ENCODE results near the gene DPEP2NB. TPM values are rescaled to one million over a fixed set of nuclear protein-coding genes. Genes with fewer than 3 reads are reported as not detected.

DPEP2NB gene
- total and polyA plus RNA-seq, 4 donors = not detected

DNA sequence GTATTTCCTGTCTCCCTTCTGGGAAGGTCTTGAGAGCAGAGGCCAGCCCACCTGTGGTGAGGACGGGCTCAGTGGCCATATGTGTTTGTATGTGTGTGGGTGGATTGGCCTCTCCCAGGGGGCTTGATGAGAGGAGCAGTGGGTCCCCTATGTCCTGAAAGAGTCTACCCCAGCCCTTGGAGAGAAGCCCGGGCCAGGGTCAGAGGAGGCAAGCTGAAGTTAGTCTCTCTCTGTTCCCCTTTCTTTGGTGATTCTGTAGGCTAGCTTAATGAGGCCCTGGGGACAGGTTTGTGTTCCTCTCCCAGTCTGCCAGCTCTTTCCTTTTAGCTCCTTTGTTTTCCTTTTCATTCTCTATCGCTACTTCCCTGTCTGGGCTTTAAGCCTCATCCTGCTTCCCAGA is 45.7 kb upstream of the DPEP2NB start:
- WGBS = 97% methylated on average over 3 of the region's 3 CpGs
- TF ChIP-seq SP1 (IDR thresholded peaks at IDR 0.05) (no peak), RXRA (IDR thresholded peaks at IDR 0.05) (no peak), HNF4G (IDR thresholded peaks at IDR 0.05) (no peak), GABPA (IDR thresholded peaks at IDR 0.05 in 1 of 2, conservative IDR thresholded peaks at IDR 0.05 in 1 of 2) (no peak)
- TF ChIP-seq, protein P1, sequence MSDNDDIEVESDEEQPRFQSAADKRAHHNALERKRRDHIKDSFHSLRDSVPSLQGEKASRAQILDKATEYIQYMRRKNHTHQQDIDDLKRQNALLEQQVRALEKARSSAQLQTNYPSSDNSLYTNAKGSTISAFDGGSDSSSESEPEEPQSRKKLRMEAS (IDR thresholded peaks at IDR 0.05) = no peak
- TF ChIP-seq, protein P2, sequence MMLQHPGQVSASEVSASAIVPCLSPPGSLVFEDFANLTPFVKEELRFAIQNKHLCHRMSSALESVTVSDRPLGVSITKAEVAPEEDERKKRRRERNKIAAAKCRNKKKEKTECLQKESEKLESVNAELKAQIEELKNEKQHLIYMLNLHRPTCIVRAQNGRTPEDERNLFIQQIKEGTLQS (IDR thresholded peaks at IDR 0.05) = no peak
- H3K27ac ChIP-seq (ENCODE audit: low read depth in 1 of 2, low read length in 2 of 2) = no peak overlapping the region
- H3K36me3 ChIP-seq (ENCODE audit: control insufficient read depth in 4 of 4, insufficient read depth in 3 of 4, low read depth in 1 of 4, low read length in 3 of 4) = peaks cover 0 to 9% (median 2%) of the 10 kb centered on the region in 4 donors
- H3K9me3 ChIP-seq (ENCODE audit: control insufficient read depth in 4 of 4, low read length in 3 of 4) = no peaks in the 10 kb centered on the region
- no peak for DNase-seq (ENCODE audit: low spot score)
- no peak overlapping the region for H3K9ac ChIP-seq (ENCODE audit: low read depth in 1 of 2, low read length in 2 of 2)
- H3K27me3 ChIP-seq (ENCODE audit: control insufficient read depth in 4 of 4, insufficient read depth in 4 of 4, low read length in 3 of 4) = no peaks in the 10 kb centered on the region
- H3K4me3 ChIP-seq (ENCODE audit: low read depth in 1 of 3, low read length in 3 of 3) = no peak overlapping the region
- H3K4me1 ChIP-seq (ENCODE audit: control insufficient read depth in 4 of 4, insufficient read depth in 4 of 4, low read length in 3 of 4) = peaks cover 0 to 3% (median 0%) of the 10 kb centered on the region in 4 donors

DNA sequence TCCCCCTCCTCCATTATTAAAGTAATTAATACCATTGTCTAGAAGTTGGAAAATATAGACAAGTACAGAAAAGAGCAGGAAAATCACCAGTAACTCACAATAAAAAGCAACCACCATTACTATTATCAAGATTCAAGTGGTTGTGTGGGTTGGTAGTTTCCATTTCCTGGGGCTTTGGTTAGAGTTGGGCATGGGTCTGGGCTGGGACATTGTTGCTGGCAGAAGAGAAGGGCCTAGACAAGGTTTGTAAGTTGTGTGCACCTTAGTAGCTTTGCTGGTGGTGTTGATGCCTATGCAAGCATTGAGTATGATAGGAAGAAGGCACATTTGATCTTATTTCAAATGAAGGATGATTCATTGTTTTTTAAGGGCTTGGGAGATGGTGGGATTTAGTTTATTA is 44.1 kb upstream of the DPEP2NB start:
- Histone ChIP-seq H3K4me1 (ENCODE audit: control insufficient read depth in 4 of 4, insufficient read depth in 4 of 4, low read length in 3 of 4) (peaks cover 0 to 1% (median 0%) of the 10 kb centered on the region in 4 donors), H3K36me3 (ENCODE audit: control insufficient read depth in 4 of 4, insufficient read depth in 3 of 4, low read depth in 1 of 4, low read length in 3 of 4) (peaks cover 0 to 8% (median 5%) of the 10 kb centered on the region in 4 donors), H3K4me3 (ENCODE audit: low read depth in 1 of 3, low read length in 3 of 3) (no peak overlapping the region), H3K9me3 (ENCODE audit: control insufficient read depth in 4 of 4, low read length in 3 of 4) (no peaks in the 10 kb centered on the region), H3K27ac (ENCODE audit: low read depth in 1 of 2, low read length in 2 of 2) (no peak overlapping the region), H3K9ac (ENCODE audit: low read depth in 1 of 2, low read length in 2 of 2) (no peak overlapping the region), H3K27me3 (ENCODE audit: control insufficient read depth in 4 of 4, insufficient read depth in 4 of 4, low read length in 3 of 4) (no peaks in the 10 kb centered on the region)
- no peak for DNase-seq (ENCODE audit: low spot score)
- no peak for TF ChIP-seq HNF4A (conservative IDR thresholded peaks at IDR 0.05)
- TF ChIP-seq, protein P1 (IDR thresholded peaks at IDR 0.05) = no peak
- TF ChIP-seq, protein P2 (IDR thresholded peaks at IDR 0.05) = no peak
- no peak for TF ChIP-seq YY1 (IDR thresholded peaks at IDR 0.05)
- TF ChIP-seq TAF1 (conservative IDR thresholded peaks at IDR 0.05) = no peak
- TF ChIP-seq SP1 (IDR thresholded peaks at IDR 0.05) = no peak
- no peak for TF ChIP-seq RXRA (IDR thresholded peaks at IDR 0.05)

DNA sequence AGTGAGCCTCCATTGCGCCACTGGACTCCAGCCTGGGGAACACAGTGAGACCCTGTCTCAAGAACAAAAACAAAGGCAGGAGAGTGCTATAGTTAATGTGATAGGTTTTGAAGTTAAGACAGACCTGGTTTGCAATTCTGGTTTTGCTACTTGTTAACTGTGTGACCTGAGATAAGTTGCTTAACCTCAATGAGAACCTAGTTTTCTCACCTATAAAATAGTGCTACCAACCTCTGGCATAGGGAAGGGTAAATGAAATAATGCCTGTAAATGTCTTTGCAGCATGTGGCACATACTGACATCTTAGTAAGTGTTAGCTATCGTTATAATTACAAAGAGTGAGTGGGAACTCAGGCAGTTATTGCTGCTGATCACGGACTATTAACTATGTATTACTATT is 39.7 kb upstream of the DPEP2NB start:
- Histone ChIP-seq H3K9ac (ENCODE audit: low read depth in 1 of 2, low read length in 2 of 2) (no peak overlapping the region), H3K36me3 (ENCODE audit: control insufficient read depth in 4 of 4, insufficient read depth in 3 of 4, low read depth in 1 of 4, low read length in 3 of 4) (peaks cover 0 to 13% (median 9%) of the 10 kb centered on the region in 4 donors), H3K27ac (ENCODE audit: low read depth in 1 of 2, low read length in 2 of 2) (no peak overlapping the region), H3K27me3 (ENCODE audit: control insufficient read depth in 4 of 4, insufficient read depth in 4 of 4, low read length in 3 of 4) (no peaks in the 10 kb centered on the region), H3K4me1 (ENCODE audit: control insufficient read depth in 4 of 4, insufficient read depth in 4 of 4, low read length in 3 of 4) (peaks cover 2 to 12% (median 6%) of the 10 kb centered on the region in 4 donors), H3K9me3 (ENCODE audit: control insufficient read depth in 4 of 4, low read length in 3 of 4) (no peaks in the 10 kb centered on the region), H3K4me3 (ENCODE audit: low read depth in 1 of 3, low read length in 3 of 3) (no peak overlapping the region)
- TF ChIP-seq, protein P1 (IDR thresholded peaks at IDR 0.05) = no peak
- TF ChIP-seq, protein P2 (IDR thresholded peaks at IDR 0.05) = no peak
- no peak for TF ChIP-seq NR2F2 (IDR thresholded peaks at IDR 0.05)
- no peak for TF ChIP-seq FOXA1 (IDR thresholded peaks at IDR 0.05)
- no peak for TF ChIP-seq FOXA2 (IDR thresholded peaks at IDR 0.05)
- TF ChIP-seq RAD21 (IDR thresholded peaks at IDR 0.05) = no peak
- TF ChIP-seq, protein P3, sequence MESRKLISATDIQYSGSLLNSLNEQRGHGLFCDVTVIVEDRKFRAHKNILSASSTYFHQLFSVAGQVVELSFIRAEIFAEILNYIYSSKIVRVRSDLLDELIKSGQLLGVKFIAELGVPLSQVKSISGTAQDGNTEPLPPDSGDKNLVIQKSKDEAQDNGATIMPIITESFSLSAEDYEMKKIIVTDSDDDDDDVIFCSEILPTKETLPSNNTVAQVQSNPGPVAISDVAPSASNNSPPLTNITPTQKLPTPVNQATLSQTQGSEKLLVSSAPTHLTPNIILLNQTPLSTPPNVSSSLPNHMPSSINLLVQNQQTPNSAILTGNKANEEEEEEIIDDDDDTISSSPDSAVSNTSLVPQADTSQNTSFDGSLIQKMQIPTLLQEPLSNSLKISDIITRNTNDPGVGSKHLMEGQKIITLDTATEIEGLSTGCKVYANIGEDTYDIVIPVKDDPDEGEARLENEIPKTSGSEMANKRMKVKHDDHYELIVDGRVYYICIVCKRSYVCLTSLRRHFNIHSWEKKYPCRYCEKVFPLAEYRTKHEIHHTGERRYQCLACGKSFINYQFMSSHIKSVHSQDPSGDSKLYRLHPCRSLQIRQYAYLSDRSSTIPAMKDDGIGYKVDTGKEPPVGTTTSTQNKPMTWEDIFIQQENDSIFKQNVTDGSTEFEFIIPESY (IDR thresholded peaks at IDR 0.05) = no peak
- no peak for TF ChIP-seq HNF4G (IDR thresholded peaks at IDR 0.05)
- TF ChIP-seq SP1 (IDR thresholded peaks at IDR 0.05) = no peak
- no peak for TF ChIP-seq YY1 (IDR thresholded peaks at IDR 0.05)
- WGBS = 95% methylated on average over 3 of the region's 3 CpGs
- DNase-seq (ENCODE audit: low spot score) = no peak

Measured in liver (tissue), 9 donors.